HEK293 (cell line): ENCODE data around the gene LANCL2.

Experiments used
- CTCF ChIA-PET: fragments of 350-600 bp; formaldehyde crosslinking; extraction: SDS; loops from one replicate; lab custom pipeline; 2021; ENCODE audit warnings: antibody characterized with exemption; lab: Yijun Ruan, JAX
- POLR2A ChIA-PET: fragments of 300-600 bp; formaldehyde crosslinking; extraction: SDS; loops from one replicate; lab custom pipeline; 2020; ENCODE audit warnings: antibody characterized with exemption, inconsistent platforms; lab: Yijun Ruan, JAX
- H3K27ac ChIP-seq: fragments of 200-500 bp; sonication (Bioruptor generic); 2 replicates; pipeline ENCODE4 v1.5.1; 2014; ENCODE audit warnings: low read depth, low read length, control low read depth, inconsistent platforms; ENCODE audit errors: extremely low read depth
- H3K36me3 ChIP-seq, 2 experiments: fragments of 200-500 bp in 1 of 2; sonication (Bioruptor generic) in 1 of 2; 1 replicate in 1 of 2; 2 replicates in 1 of 2; pipeline ENCODE4 v1.5.1; 2014 to 2017; ENCODE audit warnings: inconsistent platforms in 2 of 2, low read length in 2 of 2; ENCODE audit not compliant: control insufficient read depth in 2 of 2, insufficient read depth in 1 of 2
- H3K4me1 ChIP-seq: fragments of 200-500 bp; sonication (Bioruptor generic); 2 replicates; pipeline ENCODE4 v1.5.1; 2014; ENCODE audit warnings: mild to moderate bottlenecking, low read length, inconsistent platforms; ENCODE audit not compliant: control insufficient read depth, insufficient read depth
- H3K4me3 ChIP-seq: 2 replicates; pipeline ENCODE4 v1.5.1; 2011; ENCODE audit warnings: low read depth, mild to moderate bottlenecking, control low read depth, low read length, moderate library complexity
- H3K9me3 ChIP-seq: fragments of 200-500 bp; sonication (Bioruptor generic); 2 replicates; pipeline ENCODE4 v1.5.1; 2014; ENCODE audit warnings: low read depth, low read length, inconsistent platforms; ENCODE audit not compliant: control insufficient read depth, insufficient read depth
- GLI4 ChIP-seq: fragments of 450-650 bp; formaldehyde crosslinking; IDR thresholded peaks from 2 replicates; pipeline ENCODE4 v1.5.1; 2016; ENCODE audit warnings: missing biosample characterization, missing genetic modification characterization
- GLIS2 ChIP-seq: fragments of 450-650 bp; formaldehyde crosslinking; IDR thresholded peaks from 2 replicates; pipeline ENCODE4 v1.5.1; 2016; ENCODE audit warnings: missing biosample characterization, missing genetic modification characterization
- KLF1 ChIP-seq: fragments of 450-650 bp; formaldehyde crosslinking; IDR thresholded peaks from 2 replicates; pipeline ENCODE4 v1.5.1; 2016; ENCODE audit warnings: missing biosample characterization, missing genetic modification characterization
- MEIS1 ChIP-seq: sonication (generic); formaldehyde crosslinking; IDR thresholded peaks from 2 replicates; pipeline ENCODE4 v1.8.1; 2022; ENCODE audit warnings: missing genetic modification reagents, mild to moderate bottlenecking, borderline replicate concordance
- PRDM1 ChIP-seq: fragments of 450-650 bp; formaldehyde crosslinking; IDR thresholded peaks from 2 replicates; pipeline ENCODE4; 2016; ENCODE audit warnings: missing biosample characterization, missing genetic modification characterization
- WT1 ChIP-seq: fragments of 450-650 bp; formaldehyde crosslinking; IDR thresholded peaks from 2 replicates; pipeline ENCODE4 v1.5.1; 2016; ENCODE audit warnings: missing biosample characterization, missing genetic modification characterization
- ZBTB7A ChIP-seq: fragments of 450-650 bp; formaldehyde crosslinking; IDR thresholded peaks from 2 replicates; pipeline ENCODE4 v1.5.1; 2016; ENCODE audit warnings: low read depth, missing biosample characterization, missing genetic modification characterization
- ZNF155 ChIP-seq: fragments of 450-650 bp; formaldehyde crosslinking; IDR thresholded peaks from 2 replicates; pipeline ENCODE4 v1.5.1; 2016; ENCODE audit warnings: missing biosample characterization, missing genetic modification characterization
- ZNF19 ChIP-seq: fragments of 450-650 bp; formaldehyde crosslinking; IDR thresholded peaks from 2 replicates; pipeline ENCODE4; 2016; ENCODE audit warnings: missing biosample characterization, missing genetic modification characterization, low read depth
- ZNF248 ChIP-seq: fragments of 450-650 bp; formaldehyde crosslinking; IDR thresholded peaks from 2 replicates; pipeline ENCODE4 v1.5.1; 2017; ENCODE audit warnings: missing biosample characterization, missing genetic modification characterization
- ZNF274 ChIP-seq, 2 experiments: fragments of 200-500 bp in 1 of 2; fragments of 450-650 bp in 1 of 2; sonication (Bioruptor generic) in 1 of 2; formaldehyde crosslinking in 1 of 2; IDR thresholded peaks; 2 replicates each; pipeline versions ENCODE4 v1.5.1 to v1.6.1; 2014 to 2016; ENCODE audit warnings: borderline replicate concordance in 1 of 2, inconsistent platforms in 1 of 2, low read length in 1 of 2, missing biosample characterization in 1 of 2, missing genetic modification characterization in 1 of 2
- ZNF280D ChIP-seq: fragments of 450-650 bp; formaldehyde crosslinking; IDR thresholded peaks from 2 replicates; pipeline ENCODE4 v1.5.1; 2016; ENCODE audit warnings: missing biosample characterization, missing genetic modification characterization
- ZNF311 ChIP-seq: fragments of 450-650 bp; formaldehyde crosslinking; IDR thresholded peaks from 2 replicates; pipeline ENCODE4 v1.5.1; 2017; ENCODE audit warnings: missing biosample characterization, missing genetic modification characterization, borderline replicate concordance
- ZNF398 ChIP-seq: fragments of 450-650 bp; formaldehyde crosslinking; IDR thresholded peaks from 2 replicates; pipeline ENCODE4 v1.5.1; 2017; ENCODE audit warnings: missing biosample characterization, missing genetic modification characterization
- ZNF561 ChIP-seq: fragments of 450-650 bp; IDR thresholded peaks from 2 replicates; pipeline ENCODE4 v1.5.1; 2018; ENCODE audit warnings: missing biosample characterization, missing genetic modification characterization, borderline replicate concordance
- ZNF692 ChIP-seq: fragments of 450-650 bp; formaldehyde crosslinking; IDR thresholded peaks from 2 replicates; pipeline ENCODE4 v1.5.1; 2016; ENCODE audit warnings: missing biosample characterization, missing genetic modification characterization
- TF ChIP-seq, protein P1 (sequence below): fragments of 450-650 bp; formaldehyde crosslinking; IDR thresholded peaks from 2 replicates; pipeline ENCODE4 v1.5.1; 2016; ENCODE audit warnings: missing biosample characterization, missing genetic modification characterization, low read depth
- TF ChIP-seq, protein P2 (sequence below): fragments of 450-650 bp; formaldehyde crosslinking; IDR thresholded peaks from 2 replicates; pipeline ENCODE4 v1.5.1; 2016; ENCODE audit warnings: missing biosample characterization, missing genetic modification characterization
- TF ChIP-seq, protein P3 (sequence below): fragments of 450-650 bp; formaldehyde crosslinking; IDR thresholded peaks from 2 replicates; pipeline ENCODE4 v1.5.1; 2016; ENCODE audit warnings: missing biosample characterization, missing genetic modification characterization
- TF ChIP-seq, protein P4 (sequence below): fragments of 450-650 bp; formaldehyde crosslinking; IDR thresholded peaks from 2 replicates; pipeline ENCODE4 v1.5.1; 2017; ENCODE audit warnings: missing biosample characterization, missing genetic modification characterization

Gene LANCL2

DNA sequence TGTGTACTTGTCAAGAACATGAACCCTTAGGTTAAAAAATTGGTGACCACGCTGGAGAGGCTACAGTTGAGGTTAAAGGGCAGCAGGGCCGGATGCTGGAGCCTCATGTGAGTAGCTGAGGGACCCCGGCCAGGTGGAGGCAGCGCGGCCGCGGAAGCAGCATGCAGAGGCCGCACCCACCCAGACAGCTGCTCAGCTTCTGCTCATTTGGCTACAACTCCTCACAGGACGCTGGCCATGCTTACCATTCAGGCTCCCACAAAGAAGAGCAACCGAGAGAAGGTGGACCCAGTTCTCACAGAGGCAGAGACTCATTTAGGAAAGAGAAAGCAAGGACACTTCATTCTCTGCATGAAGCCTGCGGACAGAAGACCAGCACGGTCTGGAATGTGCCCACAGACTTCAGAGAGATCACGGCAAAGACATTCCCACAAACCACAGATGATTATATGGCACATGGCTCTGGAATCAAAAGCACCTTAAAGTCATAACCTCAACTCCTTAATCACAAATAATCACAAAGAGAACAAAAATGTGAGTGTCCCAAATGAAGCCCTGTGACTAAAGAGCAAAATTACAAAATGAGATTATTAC, 112.7 kb downstream of the LANCL2 start:
- Histone ChIP-seq H3K36me3 (no peaks in the 10 kb centered on the region), H3K4me3 (no peak overlapping the region), H3K4me1 (no peaks in the 10 kb centered on the region), H3K9me3 (no peaks in the 10 kb centered on the region), H3K27ac (no peak overlapping the region)
- CTCF ChIA-PET = no interaction called here
- POLR2A ChIA-PET = no interaction called here
- TF ChIP-seq ZNF280D (tag by site-specific recombination) (no peak), GLI4 (tag by site-specific recombination) (no peak), GLIS2 (tag by site-specific recombination) (no peak), ZNF692 (tag by site-specific recombination) (no peak), ZNF19 (tag by site-specific recombination) (no peak), ZNF155 (tag by site-specific recombination) (no peak), ZBTB7A (tag by site-specific recombination) (no peak)
- TF ChIP-seq, protein P1, sequence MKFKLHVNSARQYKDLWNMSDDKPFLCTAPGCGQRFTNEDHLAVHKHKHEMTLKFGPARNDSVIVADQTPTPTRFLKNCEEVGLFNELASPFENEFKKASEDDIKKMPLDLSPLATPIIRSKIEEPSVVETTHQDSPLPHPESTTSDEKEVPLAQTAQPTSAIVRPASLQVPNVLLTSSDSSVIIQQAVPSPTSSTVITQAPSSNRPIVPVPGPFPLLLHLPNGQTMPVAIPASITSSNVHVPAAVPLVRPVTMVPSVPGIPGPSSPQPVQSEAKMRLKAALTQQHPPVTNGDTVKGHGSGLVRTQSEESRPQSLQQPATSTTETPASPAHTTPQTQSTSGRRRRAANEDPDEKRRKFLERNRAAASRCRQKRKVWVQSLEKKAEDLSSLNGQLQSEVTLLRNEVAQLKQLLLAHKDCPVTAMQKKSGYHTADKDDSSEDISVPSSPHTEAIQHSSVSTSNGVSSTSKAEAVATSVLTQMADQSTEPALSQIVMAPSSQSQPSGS (tag by site-specific recombination) = no peak
- TF ChIP-seq, protein P2, sequence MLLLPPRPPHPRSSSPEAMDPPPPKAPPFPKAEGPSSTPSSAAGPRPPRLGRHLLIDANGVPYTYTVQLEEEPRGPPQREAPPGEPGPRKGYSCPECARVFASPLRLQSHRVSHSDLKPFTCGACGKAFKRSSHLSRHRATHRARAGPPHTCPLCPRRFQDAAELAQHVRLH (tag by site-specific recombination) = no peak

DNA sequence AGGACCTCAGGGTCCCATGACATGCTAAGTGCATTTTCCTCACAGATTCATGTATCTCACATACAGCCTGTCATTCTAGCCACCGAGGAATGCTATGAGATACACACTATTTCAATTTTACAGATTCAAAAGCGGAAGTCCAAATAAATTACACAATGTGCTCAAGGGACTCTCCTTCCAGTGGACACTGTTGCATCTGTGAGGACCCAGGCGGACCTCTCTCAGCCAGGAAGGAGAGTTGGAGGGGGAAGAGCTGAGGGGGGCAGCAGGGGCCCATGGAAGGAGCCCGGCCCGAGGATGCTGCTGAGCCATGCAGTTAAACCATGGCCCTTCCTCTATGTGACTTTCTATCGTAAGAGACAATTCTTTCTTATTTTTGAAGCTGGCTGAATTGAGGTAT, 113.6 kb downstream of the LANCL2 start:
- CTCF ChIA-PET = interaction anchor here (1.0 kb wide), 1 partner anchor 10 kb away, joined by 6 read pairs; no protein-coding TSS in a partner anchor
- Histone ChIP-seq H3K36me3 (no peaks in the 10 kb centered on the region), H3K4me3 (no peak overlapping the region), H3K27ac (no peak overlapping the region), H3K4me1 (no peaks in the 10 kb centered on the region), H3K9me3 (no peaks in the 10 kb centered on the region)
- POLR2A ChIA-PET = no interaction called here
- no peak for TF ChIP-seq ZNF248 (tag by site-specific recombination)
- TF ChIP-seq KLF1 (tag by site-specific recombination) = no peak
- TF ChIP-seq, protein P3, sequence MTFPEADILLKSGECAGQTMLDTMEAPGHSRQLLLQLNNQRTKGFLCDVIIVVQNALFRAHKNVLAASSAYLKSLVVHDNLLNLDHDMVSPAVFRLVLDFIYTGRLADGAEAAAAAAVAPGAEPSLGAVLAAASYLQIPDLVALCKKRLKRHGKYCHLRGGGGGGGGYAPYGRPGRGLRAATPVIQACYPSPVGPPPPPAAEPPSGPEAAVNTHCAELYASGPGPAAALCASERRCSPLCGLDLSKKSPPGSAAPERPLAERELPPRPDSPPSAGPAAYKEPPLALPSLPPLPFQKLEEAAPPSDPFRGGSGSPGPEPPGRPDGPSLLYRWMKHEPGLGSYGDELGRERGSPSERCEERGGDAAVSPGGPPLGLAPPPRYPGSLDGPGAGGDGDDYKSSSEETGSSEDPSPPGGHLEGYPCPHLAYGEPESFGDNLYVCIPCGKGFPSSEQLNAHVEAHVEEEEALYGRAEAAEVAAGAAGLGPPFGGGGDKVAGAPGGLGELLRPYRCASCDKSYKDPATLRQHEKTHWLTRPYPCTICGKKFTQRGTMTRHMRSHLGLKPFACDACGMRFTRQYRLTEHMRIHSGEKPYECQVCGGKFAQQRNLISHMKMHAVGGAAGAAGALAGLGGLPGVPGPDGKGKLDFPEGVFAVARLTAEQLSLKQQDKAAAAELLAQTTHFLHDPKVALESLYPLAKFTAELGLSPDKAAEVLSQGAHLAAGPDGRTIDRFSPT (tag by site-specific recombination) = no peak
- no peak for TF ChIP-seq PRDM1 (tag by site-specific recombination)
- TF ChIP-seq ZNF398 (tag by site-specific recombination) = no peak
- TF ChIP-seq, protein P4, sequence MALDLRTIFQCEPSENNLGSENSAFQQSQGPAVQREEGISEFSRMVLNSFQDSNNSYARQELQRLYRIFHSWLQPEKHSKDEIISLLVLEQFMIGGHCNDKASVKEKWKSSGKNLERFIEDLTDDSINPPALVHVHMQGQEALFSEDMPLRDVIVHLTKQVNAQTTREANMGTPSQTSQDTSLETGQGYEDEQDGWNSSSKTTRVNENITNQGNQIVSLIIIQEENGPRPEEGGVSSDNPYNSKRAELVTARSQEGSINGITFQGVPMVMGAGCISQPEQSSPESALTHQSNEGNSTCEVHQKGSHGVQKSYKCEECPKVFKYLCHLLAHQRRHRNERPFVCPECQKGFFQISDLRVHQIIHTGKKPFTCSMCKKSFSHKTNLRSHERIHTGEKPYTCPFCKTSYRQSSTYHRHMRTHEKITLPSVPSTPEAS (tag by site-specific recombination) = no peak
- TF ChIP-seq MEIS1 (CRISPR knock-in tag) = no peak
- TF ChIP-seq ZNF561 (tag by site-specific recombination) = no peak
- TF ChIP-seq ZNF311 (tag by site-specific recombination) = no peak
- TF ChIP-seq ZNF274 (IDR thresholded peaks at IDR 0.05; ENCODE audit: low read length) = no peak
- TF ChIP-seq ZNF274 (tag by site-specific recombination; IDR thresholded peaks at IDR 0.05; ENCODE audit: borderline replicate concordance) = no peak
- TF ChIP-seq GLI4 (tag by site-specific recombination) = no peak
- no peak for TF ChIP-seq WT1 (tag by site-specific recombination)
